GM19397 (cell line): ENCODE results near the gene RNF217.

Experiments used
- ATAC-seq: cut with Tn5 transposase; IDR thresholded peaks from one replicate; pipeline ENCODE4 v1.9.1; 2021; ENCODE audit warnings: mild to moderate bottlenecking, moderate library complexity; ENCODE audit not compliant: unreplicated experiment

The RNF217 gene

GRCh38 chr6:124987999-124988591 lies 25.9 kb downstream of the RNF217 start:
- no peak for ATAC-seq

GRCh38 chr6:124989136-124989983 lies 27.1 kb downstream of the RNF217 start:
- no peak for ATAC-seq

GRCh38 chr6:124990988-124991387 lies 28.8 kb downstream of the RNF217 start:
- ATAC-seq, result no peak

GRCh38 chr6:124991764-124992295 lies 29.6 kb downstream of the RNF217 start:
- ATAC-seq, result no peak

DNA sequence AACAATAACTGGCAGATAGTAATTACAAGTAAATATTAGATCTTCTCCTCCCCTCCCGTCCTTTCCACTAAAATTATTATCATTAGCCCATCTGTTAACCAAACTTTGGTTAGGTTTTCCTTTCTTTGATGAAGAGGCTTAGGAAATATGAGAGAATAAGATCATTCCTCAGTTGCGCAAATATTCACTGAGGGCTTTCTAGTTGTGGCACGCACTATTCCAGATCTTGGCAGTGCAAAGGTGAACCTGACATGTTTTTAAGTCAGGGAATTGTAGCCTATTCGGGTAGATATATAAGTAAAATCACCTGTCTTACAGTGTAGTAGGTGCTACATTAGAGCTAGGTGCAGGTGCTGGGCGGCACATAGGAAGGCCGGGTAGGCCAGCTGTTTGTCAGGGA lies 31.1 kb downstream of the RNF217 start:
- ATAC-seq, result no peak

DNA sequence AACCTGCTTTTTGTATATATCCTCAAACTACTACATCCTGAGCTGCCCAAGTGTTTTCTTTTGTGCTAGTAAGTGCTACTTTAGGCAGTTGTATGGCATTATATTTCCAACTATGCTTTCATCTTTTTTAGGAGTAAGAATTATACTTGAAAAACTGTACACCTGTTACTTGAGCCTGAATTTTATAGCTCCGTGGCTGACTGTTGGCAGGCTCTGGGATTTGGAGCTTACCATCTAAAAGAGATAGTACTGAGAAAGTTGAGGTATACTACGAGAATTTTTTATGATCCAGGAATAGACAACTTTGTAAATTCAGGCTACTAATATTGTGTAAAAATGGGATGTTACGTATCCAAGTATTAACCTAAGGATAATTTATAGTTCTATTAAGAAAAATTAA lies 32.4 kb downstream of the RNF217 start:
- no peak for ATAC-seq

DNA sequence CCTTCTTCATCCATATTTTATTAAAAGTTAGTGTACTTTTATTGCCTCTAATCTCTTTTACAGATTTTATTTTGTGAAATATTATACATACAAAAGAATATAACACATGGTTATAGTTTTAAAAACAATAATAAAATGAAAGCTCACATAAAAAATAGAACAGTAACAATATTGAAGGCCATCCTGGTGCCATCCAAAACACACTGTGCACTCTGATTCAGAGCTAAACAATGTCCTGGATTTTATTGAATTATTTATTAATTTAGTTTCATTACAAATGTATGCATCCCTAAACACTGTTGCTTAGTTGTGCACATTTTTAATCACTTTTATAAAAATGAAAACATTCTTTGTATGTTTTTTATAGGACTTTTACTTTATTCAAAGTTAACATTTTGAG lies 32.9 kb downstream of the RNF217 start:
- no peak for ATAC-seq

GRCh38 chr6:124995645-124996325 lies 33.5 kb downstream of the RNF217 start:
- ATAC-seq, result no peak

- no peak for ATAC-seq
Measured at GRCh38 chr6:124996411-124996810, 34.2 kb downstream of the RNF217 start.

DNA sequence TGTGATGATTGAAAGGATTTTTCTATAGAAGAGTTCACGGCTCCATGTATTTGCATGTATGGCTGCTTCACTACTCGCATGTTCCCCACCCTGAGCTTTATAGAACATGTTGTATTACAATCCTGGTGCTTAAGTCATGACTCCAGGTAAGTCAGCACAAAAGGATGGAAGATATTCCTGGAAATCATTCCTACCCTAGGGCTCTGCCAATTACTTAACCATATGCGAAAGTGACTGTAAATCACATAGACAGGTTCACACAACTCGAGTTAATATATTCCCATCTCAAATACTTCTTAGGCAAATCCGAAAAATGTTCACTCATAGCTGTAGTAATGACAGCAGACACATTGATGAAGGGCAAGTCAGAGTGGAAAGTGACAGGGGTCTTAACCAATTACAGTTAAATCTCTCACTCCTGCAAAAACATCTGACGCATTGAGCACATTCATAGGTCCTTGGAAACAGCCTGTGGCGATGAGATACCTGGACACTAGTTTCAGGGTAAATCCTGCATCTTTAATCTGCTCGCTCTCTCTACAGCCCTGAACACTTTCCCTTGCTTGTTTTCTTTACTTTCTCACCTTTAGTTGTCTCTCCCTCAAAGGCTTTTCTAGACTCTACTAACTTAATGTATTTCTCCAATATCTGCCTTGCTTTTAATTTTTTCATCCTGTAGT lies 35.1 kb downstream of the RNF217 start:
- no peak for ATAC-seq

- no peak for ATAC-seq
Measured at GRCh38 chr6:124999105-124999764, 37.0 kb downstream of the RNF217 start.

- ATAC-seq, result no peak
Measured at GRCh38 chr6:125001684-125002405, 39.6 kb downstream of the RNF217 start.

GRCh38 chr6:125002406-125002741 lies 40.1 kb downstream of the RNF217 start:
- no peak for ATAC-seq

DNA sequence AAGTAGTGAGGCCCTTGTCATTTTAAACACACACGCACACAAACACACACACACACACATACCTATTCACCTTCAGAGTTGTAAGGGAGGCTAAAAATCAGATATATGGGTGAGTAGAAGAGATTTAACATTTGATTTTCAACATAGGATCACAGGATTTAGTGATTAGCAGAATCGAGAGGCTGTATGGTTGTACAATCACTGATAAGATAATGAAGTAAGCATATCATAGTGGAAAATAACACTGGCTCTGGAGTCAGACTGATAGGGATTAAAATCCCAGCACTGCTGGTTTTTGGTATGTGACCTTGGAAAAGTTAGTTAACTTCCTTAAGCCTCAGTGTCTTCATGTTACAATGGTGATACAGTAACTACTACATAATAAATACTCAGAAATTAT lies 40.8 kb downstream of the RNF217 start:
- no peak for ATAC-seq

DNA sequence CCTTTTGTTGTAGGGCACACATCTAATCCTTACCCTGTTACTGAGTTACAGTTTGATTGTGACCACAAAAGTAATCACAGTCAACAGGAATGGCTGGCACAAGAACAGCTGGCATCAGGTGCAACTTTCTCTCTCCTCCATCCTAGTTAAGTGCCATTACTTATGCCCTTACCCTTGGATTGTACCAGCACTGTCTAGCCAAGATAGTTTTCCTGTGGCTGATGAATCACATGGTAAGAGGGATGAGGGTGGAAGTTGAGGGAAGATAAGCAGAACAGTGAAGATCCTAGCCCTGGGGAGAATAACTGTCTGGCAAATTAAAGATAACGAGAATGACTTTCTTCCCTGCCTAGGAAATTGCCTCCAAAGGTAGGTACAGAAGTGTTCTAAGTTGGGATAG lies 42.0 kb downstream of the RNF217 start:
- ATAC-seq, result no peak

- ATAC-seq, result no peak
Measured at GRCh38 chr6:125004797-125005595, 42.8 kb downstream of the RNF217 start.

DNA sequence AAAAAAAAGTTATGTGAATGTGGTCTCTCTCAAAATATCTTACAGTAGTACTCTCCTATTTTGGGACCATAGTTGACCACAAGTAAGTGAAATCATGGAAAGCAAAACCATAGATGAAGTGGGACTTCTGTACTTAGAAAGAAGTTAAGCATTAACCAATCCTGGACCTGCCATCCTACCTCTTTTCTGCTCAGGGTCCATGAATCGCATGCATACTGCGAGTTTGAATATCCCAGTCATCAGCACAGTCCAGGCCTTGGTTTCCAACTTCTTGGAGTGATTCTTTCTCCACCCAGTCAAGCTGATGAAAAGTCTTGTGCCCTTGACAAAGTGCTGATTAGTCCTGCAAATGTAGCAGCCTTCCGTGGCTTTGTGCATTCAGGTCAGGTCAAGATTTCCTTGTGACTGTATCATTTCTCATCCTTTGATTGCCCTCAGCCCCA lies 46.0 kb downstream of the RNF217 start:
- no peak for ATAC-seq

DNA sequence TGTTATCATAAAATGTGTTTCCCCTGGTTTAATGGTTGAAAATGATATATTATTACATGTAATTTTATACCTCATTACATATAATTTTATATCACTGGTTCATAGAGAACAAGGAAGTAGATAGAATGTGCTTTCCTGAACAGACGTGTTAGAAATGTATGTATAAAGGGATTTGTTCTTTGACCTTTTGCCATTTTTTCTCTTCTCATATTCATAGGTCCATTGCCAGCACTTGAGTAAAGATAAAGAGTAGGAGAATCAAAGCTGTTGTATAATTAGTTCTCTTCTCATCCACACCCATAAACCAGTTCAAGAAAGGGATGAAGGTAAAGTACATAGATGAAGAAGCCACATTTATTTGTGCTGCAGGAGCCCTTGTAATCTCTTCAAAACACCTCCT lies 46.7 kb downstream of the RNF217 start:
- no peak for ATAC-seq

GRCh38 chr6:125009578-125009977 lies 47.3 kb downstream of the RNF217 start:
- no peak for ATAC-seq
